ENCODE results near the gene KLHDC1. TPM values are rescaled to one million over a fixed set of nuclear protein-coding genes. Genes with fewer than 3 reads are reported as not detected.

Gene KLHDC1
- total and polyA plus RNA-seq, 9 of the 15 experiments (the other 6 are each of a cell fraction or from before 2014, with no cell fraction given) = 0.08 to 0.41 (median 0.18) TPM

GRCh38 chr14:49792618-49793017 is 99.7 kb downstream of the KLHDC1 start (continued):
- TF ChIP-seq ZNF121 (CRISPR knock-in tag; conservative IDR thresholded peaks at IDR 0.05) (no peak), ZNF766 (CRISPR knock-in tag; conservative IDR thresholded peaks at IDR 0.05) (no peak), ZNF24 (IDR thresholded peaks at IDR 0.05) (no peak)

DNA sequence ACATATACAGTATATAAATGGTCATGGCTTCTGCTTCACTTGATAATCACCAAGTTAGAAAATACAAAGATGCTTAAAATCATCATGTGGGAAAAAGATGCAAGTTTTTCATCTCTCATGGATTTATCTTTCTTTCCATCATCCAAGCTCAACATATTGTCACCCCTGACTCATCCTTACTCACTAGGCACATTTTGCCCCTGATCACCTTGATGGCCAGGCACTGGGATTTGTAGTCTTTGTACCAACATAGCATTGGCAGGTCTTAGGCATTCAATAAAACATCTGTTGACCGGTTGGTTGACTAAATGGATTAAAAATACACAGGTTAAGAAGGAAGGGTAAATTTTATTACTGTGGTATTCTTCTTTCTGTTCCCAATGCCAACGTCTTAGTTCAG is 103.1 kb downstream of the KLHDC1 start:
- no TSS peak for BruUV-seq (replicated peaks)
- WGBS (ENCODE audit: insufficient coverage, low coverage, missing lambda C conversion rate) = 85% methylated on average over 2 of the region's 2 CpGs
- FAIRE-seq (no peak), ATAC-seq (no peak), DNase-seq (ENCODE audit: extremely low read depth in 1 of 4, low spot score in 3 of 4) (no peak)
- no peaks in the 10 kb centered on the region for H4K20me1 ChIP-seq (replicated peaks; ENCODE audit: control insufficient read depth, insufficient read depth, low read length)
- H2AFZ ChIP-seq (ENCODE audit: low read depth, low read length) = no peak overlapping the region
- no peaks in the 10 kb centered on the region for H3K9me1 ChIP-seq (ENCODE audit: control insufficient read depth, insufficient read depth, low read length)
- H3K4me2 ChIP-seq (ENCODE audit: insufficient read depth, low read length) = no peak overlapping the region
- no peaks in the 10 kb centered on the region for H3K27me3 ChIP-seq (ENCODE audit: control insufficient read depth in 2 of 2, insufficient read depth in 2 of 2, low read length in 2 of 2)
- no peaks in the 10 kb centered on the region for H3K9me3 ChIP-seq (replicated peaks; ENCODE audit: control insufficient read depth, insufficient read depth, low read depth, low read length)
- H3K4me1 ChIP-seq (replicated peaks in 1 of 2; ENCODE audit: control insufficient read depth in 2 of 2, insufficient read depth in 2 of 2, low read length in 2 of 2) = no peaks in the 10 kb centered on the region
- intact Hi-C loops (cut with micrococcal nuclease) = no loop called here
- in situ Hi-C loops (cut with MboI) = no loop called here
- peaks cover 89% of the 10 kb centered on the region for H3K36me3 ChIP-seq (ENCODE audit: control insufficient read depth, insufficient read depth, low read length)
- H3K4me3 ChIP-seq = no peak overlapping the region
- no peak overlapping the region for H3K9ac ChIP-seq (ENCODE audit: insufficient read depth in 1 of 2, low read depth in 2 of 2, low read length in 2 of 2)
- no peaks in the 10 kb centered on the region for H3K79me2 ChIP-seq (ENCODE audit: control insufficient read depth, insufficient read depth, low read length)
- ChIA-PET POLR2A (no interaction called here), CTCF (ENCODE audit: low intra/inter-chr PET ratio) (no interaction called here)
- H3K27ac ChIP-seq (ENCODE audit: extremely low read depth, low read depth, low read length) = no peak overlapping the region
- TF ChIP-seq FUS (optimal IDR thresholded peaks at IDR 0.05; ENCODE audit: low read depth, low read length) (no peak), CBX8 (IDR thresholded peaks at IDR 0.05; ENCODE audit: borderline replicate concordance, extremely low read depth, low read depth, low read length, poor library complexity, severe bottlenecking) (no peak), CBFA2T2 (conservative IDR thresholded peaks at IDR 0.05) (no peak), SIN3A (IDR thresholded peaks at IDR 0.05; ENCODE audit: borderline replicate concordance in 2 of 2, control insufficient read depth in 1 of 2, low read depth in 2 of 2, low read length in 2 of 2) (no peak), SIRT6 (IDR thresholded peaks at IDR 0.05; ENCODE audit: low read depth, low read length) (no peak), NFIX (CRISPR knock-in tag; IDR thresholded peaks at IDR 0.05; ENCODE audit: low read depth) (no peak), MYNN (IDR thresholded peaks at IDR 0.05) (no peak), MYNN (CRISPR knock-in tag; IDR thresholded peaks at IDR 0.05) (no peak), NBN (IDR thresholded peaks at IDR 0.05; ENCODE audit: low read depth) (no peak), NCOA6 (IDR thresholded peaks at IDR 0.05) (no peak), MTA1 (IDR thresholded peaks at IDR 0.05; ENCODE audit: borderline replicate concordance) (no peak), SMAD4 (CRISPR knock-in tag; conservative IDR thresholded peaks at IDR 0.05) (no peak), KLF1 (tag; IDR thresholded peaks at IDR 0.05) (no peak), NFE2L1 (tag; IDR thresholded peaks at IDR 0.05; ENCODE audit: borderline replicate concordance, low read depth) (no peak), ZC3H8 (IDR thresholded peaks at IDR 0.05) (no peak)
- TF ChIP-seq, protein P1, sequence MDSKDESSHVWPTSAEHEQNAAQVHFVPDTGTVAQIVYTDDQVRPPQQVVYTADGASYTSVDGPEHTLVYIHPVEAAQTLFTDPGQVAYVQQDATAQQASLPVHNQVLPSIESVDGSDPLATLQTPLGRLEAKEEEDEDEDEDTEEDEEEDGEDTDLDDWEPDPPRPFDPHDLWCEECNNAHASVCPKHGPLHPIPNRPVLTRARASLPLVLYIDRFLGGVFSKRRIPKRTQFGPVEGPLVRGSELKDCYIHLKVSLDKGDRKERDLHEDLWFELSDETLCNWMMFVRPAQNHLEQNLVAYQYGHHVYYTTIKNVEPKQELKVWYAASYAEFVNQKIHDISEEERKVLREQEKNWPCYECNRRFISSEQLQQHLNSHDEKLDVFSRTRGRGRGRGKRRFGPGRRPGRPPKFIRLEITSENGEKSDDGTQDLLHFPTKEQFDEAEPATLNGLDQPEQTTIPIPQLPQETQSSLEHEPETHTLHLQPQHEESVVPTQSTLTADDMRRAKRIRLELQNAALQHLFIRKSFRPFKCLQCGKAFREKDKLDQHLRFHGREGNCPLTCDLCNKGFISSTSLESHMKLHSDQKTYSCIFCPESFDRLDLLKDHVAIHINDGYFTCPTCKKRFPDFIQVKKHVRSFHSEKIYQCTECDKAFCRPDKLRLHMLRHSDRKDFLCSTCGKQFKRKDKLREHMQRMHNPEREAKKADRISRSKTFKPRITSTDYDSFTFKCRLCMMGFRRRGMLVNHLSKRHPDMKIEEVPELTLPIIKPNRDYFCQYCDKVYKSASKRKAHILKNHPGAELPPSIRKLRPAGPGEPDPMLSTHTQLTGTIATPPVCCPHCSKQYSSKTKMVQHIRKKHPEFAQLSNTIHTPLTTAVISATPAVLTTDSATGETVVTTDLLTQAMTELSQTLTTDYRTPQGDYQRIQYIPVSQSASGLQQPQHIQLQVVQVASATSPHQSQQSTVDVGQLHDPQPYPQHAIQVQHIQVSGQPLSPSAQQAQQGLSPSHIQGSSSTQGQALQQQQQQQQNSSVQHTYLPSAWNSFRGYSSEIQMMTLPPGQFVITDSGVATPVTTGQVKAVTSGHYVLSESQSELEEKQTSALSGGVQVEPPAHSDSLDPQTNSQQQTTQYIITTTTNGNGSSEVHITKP (IDR thresholded peaks at IDR 0.05; ENCODE audit: partially characterized antibody) = no peak

All from K562 (cell line).